Stimulated activated CD8-positive, alpha-beta memory T cell treated with anti-CD3 and anti-CD28 coated beads, Interleukin-4, amount 100 ng/mL, for 4 hours (primary cell): ENCODE results near the gene NTM.

Source experiments
- DNase-seq, 2 donors: peaks; one replicate each; pipeline ENCODE4 v3.0.0-alpha.2; 2020; ENCODE audit warnings: low read depth in 2 of 2, low spot score in 1 of 2

Gene NTM

GRCh38 chr11:131938351-131938751 lies 567.9 kb downstream of the NTM start:
- DNase-seq: no peak

DNA sequence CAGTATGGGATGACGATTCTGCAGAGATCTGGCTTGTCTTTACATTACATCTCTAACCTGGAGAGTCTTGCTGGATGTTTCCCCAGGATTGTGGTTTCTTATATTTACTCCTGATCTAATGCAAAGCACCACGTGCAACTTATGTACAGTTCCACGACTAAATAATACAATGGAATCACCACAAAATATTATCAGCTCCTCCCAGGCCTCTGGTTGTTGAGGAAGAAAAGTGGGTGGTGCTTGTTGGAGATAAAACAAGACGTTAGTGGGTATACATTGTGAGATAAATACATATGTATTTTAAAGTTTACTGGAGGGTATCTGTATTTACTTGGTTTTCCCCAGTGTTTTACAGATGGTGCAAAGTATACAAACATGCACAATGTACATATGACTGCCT lies 569.7 kb downstream of the NTM start:
- no peak for DNase-seq

DNA sequence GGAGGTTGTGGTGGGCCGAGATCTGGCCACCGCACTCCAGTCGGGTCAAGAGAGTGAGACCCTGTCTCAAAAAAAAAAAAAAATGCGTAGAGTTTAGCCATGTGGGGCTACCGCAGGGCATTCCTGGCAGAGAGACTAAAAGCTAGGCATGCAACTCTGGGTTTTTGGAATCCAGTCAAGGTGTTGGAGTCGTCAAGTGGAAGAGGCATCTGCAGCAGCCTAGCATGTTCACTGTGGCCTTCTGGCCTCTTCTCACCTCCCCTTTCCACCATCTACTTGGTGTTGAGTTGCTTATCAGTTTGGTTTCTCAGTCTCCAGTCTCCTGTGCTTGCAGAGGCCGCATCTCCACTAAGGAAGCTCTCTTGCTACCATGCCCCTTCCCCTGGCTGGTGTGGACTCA lies 572.5 kb downstream of the NTM start:
- no peak for DNase-seq

GRCh38 chr11:131943295-131943694 lies 572.9 kb downstream of the NTM start:
- no peak for DNase-seq

DNA sequence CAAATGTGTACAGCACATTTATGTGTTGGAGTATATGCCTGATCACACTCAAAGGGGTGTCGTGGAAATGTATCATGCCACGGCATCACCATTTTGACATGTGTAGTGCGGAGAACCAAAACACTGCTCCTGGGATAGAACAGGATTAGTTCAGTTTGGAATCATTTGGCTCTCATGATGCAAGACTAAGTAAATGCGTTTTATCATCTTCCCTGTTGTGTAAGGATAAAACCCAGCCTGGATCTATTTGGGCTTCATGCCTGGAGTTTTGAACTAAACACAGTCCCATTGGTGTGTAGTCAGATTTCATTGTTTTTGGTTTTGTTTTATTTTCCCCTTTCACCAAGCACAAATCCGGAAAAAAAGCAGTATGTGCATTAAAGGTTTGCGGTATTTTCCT lies 574.3 kb downstream of the NTM start:
- no peak for DNase-seq

DNA sequence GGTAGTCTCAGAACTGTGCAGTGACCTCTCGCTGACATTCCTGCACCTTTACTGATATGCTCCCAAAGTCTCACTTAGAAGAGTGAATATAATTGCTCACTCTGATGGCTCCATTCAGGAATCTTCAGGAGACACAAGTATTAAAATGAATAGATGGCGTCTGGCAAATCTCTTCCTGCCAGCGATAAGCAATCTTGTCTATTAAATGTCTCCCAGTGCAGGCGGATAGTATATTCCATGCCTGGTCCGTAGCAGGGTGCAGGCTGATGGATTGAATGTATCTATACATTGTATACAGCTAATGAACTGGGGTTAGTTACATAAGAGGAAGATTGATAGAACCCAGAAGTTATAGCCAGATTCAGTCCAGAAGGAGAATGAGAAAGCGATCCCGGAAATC lies 575.3 kb downstream of the NTM start:
- DNase-seq: no peak

GRCh38 chr11:131947511-131947910 lies 577.1 kb downstream of the NTM start:
- DNase-seq: no peak

DNA sequence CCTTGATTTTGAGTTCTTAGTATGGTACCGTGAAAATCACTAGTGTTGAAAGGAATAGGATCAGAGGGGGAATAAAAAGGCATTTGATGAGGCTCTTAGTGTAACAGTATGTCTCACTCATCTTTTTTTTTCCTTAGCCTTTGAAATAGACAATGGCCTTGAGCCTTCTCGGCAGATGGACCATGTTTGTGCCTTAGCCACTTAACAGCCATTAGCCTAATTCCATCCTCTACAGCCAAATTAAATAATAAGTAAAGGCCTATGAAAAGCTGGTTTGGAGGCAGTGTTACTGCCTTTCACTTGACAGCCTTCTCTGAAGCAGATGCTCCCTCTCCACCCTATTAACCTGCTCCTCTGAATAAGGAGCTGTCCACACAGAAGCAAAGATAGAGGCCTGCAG lies 580.7 kb downstream of the NTM start:
- no peak for DNase-seq

GRCh38 chr11:131954146-131954545 lies 583.7 kb downstream of the NTM start:
- DNase-seq: no peak

GRCh38 chr11:131955904-131956303 lies 585.5 kb downstream of the NTM start:
- no peak for DNase-seq

- no peak for DNase-seq
Observed at GRCh38 chr11:131957201-131957600, 586.8 kb downstream of the NTM start.

GRCh38 chr11:131957875-131958274 lies 587.5 kb downstream of the NTM start:
- DNase-seq: no peak

- no peak for DNase-seq
Observed at GRCh38 chr11:131962818-131963217, 592.4 kb downstream of the NTM start.

DNA sequence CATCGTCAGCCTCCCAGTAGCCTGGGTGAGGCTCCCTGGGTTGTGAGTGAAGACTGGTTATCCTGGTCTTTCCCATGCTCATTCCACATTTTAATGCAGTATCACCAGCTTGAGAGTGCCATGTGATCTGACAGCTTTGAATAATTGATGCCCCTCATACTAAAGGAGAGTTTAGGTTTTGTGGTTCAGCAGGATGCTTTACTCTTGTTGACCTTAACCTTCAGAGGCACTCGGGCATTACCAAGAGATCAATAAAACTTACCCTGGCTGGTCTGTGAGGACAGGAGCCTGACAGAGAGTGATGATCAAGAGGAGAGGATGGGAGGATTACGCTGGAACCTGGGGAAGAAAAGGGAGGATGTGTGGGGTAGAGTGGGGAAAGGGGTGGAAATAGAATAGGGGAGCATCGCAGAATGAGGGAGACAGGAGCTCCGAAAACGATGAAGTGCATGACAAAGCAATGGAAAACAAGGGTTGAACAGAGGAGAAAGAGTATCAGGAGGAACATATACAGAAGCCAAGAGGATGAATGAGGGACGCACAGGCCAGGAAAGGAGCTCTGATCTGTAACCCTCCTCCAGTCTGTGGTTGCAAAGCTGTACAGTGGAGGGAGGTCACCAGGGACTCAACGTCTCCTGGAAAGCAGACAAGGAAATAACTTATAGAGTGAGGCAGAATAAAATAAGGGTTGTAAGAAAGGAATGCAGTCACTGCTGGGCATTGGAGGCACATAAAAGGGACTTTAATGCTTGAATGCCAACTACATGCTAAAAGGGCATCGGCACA lies 594.5 kb downstream of the NTM start:
- DNase-seq: no peak

GRCh38 chr11:131965504-131965903 lies 595.1 kb downstream of the NTM start:
- DNase-seq: no peak

- DNase-seq: no peak
Observed at GRCh38 chr11:131966667-131967066, 596.3 kb downstream of the NTM start.

GRCh38 chr11:131969261-131969660 lies 598.8 kb downstream of the NTM start:
- DNase-seq: no peak

GRCh38 chr11:131973061-131973460 lies 602.6 kb downstream of the NTM start:
- no peak for DNase-seq

- DNase-seq: no peak
Observed at GRCh38 chr11:131975619-131976018, 605.2 kb downstream of the NTM start.

DNA sequence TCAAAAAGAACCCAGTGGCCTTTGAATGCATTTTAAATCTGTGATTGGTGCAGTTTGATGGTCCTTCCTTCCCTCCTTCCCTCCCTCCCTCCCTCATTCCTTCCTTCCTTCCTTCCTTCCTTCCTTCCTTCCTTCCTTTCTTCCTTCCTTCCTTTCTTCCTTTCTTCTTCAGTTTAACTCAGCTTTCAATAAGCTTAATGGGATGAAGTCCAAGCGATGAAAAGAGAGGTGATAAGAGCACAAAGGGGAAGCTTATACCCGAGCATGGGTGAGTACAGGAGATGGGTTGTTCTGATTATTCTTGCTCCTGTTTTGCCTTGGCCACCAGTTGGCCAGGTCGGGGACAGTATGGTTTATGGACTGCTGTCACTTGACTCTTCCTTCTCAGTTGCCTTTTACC lies 605.6 kb downstream of the NTM start:
- no peak for DNase-seq

- no peak for DNase-seq
Observed at GRCh38 chr11:131977231-131977630, 606.8 kb downstream of the NTM start.

DNA sequence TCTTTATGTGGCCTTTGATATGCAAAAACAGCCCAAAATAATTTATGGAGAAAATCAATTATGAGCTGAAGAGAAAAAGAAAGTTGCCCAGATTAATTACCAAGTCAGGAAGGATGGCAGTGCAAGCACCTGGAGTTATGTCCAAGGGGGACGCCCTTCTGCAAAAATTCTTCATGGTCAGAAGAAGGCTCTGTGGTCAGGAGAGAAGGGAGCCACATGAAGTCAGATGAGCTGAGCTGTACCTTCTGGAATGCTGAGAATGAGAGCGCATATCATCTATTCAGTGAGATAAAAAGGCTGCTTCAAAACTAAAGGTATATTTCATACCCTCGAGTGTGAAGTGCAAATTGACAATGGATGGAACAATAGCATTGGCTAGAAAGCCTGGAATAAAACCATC lies 607.4 kb downstream of the NTM start:
- no peak for DNase-seq

- no peak for DNase-seq
Observed at GRCh38 chr11:131978351-131978750, 607.9 kb downstream of the NTM start.
